Measurements from ENCODE around the gene RHBDD1. TPM values are rescaled to one million over a fixed set of nuclear protein-coding genes. Genes with fewer than 3 reads are reported as not detected.

Gene RHBDD1
- total RNA-seq, 1 donor from 2014 or later, result 39.9 TPM

DNA sequence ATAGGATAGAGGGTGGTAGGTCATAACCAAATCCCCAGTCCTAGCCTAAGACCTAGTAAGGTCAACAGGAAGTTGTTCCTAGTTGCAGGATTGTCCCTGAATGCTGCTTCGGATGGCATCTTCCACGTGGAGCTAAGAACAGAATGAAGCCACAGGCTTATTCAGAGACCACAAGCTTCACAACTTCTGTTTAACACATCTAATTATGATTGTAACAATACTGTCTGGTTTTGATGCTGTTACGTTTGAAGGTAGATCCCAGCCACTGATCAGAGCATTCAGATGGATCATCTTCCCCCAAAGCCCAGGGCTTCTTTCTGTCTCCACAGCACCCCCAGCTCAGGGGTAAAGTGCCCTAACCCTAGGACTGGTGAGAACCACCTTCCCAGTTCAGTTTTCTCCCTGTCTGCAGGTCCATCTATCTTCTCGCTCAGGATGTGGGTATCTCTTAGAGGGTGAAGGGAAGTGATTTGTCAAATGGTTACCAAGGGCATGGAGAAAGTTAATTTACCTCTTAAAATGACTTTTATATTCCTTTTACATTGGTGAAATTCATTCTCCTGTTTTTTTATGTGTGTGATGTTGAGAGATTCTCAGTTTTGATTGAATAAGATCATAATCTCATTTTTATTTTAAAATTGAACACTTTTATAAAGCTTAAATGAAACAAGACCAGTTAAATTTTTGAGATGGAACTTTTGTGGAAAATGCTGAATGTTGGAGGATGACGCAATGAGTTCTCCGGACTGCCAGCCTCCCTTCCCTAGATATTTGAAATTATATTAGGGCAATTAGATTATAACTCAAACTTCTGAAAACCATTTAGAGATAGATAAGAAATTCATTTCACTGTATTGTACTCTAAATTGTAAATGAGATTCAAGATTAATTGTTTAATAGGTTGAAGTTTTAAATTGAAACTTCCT lies 66.5 kb downstream of the RHBDD1 start:
- no peaks in the 10 kb centered on the region for H3K27me3 Mint-ChIP-seq (ENCODE audit: insufficient read depth)
- H3K4me3 Mint-ChIP-seq, result no peak overlapping the region
- peaks cover 18% of the 10 kb centered on the region for H3K4me1 Mint-ChIP-seq (ENCODE audit: low read depth)
- H3K9me3 Mint-ChIP-seq, result no peaks in the 10 kb centered on the region
- peaks cover 7% of the 10 kb centered on the region for H3K36me3 Mint-ChIP-seq (ENCODE audit: low read depth)
- DNase-seq (ENCODE audit: low spot score), result no peak
- intact Hi-C loops (cut with micrococcal nuclease), result loop anchor here (5.0 kb wide), 1 partner anchor 65 kb away; the partner anchor contains the start of gene RHBDD1
- H3K27ac Mint-ChIP-seq, result no peak overlapping the region

DNA sequence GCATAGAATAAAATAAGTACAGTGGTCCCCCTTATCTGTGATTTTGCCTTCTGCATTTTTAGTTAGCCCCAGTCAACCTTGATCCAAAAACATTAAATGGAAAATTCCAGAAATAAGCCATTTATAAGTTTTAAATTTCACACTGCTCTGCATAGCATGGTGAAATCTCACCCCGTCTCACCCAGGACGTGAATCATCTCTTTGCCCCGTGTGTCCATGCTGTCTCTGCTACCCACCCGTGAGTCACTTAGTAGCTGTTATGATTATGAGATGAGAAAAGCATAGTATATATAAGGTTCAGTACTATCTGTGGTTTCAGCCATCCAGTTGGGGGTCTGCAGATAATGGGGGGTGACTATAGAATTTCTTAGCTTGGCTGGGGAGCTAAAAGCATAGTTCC lies 67.3 kb downstream of the RHBDD1 start:
- no peak overlapping the region for H3K4me3 Mint-ChIP-seq
- intact Hi-C loops (cut with micrococcal nuclease), result loop anchor here (5.0 kb wide), 1 partner anchor 66 kb away; the partner anchor contains the start of gene RHBDD1
- H3K9me3 Mint-ChIP-seq, result no peaks in the 10 kb centered on the region
- H3K27ac Mint-ChIP-seq, result no peak overlapping the region
- no peaks in the 10 kb centered on the region for H3K27me3 Mint-ChIP-seq (ENCODE audit: insufficient read depth)
- H3K4me1 Mint-ChIP-seq (ENCODE audit: low read depth), result peaks cover 18% of the 10 kb centered on the region
- H3K36me3 Mint-ChIP-seq (ENCODE audit: low read depth), result peaks cover 6% of the 10 kb centered on the region
- DNase-seq (ENCODE audit: low spot score), result no peak

DNA sequence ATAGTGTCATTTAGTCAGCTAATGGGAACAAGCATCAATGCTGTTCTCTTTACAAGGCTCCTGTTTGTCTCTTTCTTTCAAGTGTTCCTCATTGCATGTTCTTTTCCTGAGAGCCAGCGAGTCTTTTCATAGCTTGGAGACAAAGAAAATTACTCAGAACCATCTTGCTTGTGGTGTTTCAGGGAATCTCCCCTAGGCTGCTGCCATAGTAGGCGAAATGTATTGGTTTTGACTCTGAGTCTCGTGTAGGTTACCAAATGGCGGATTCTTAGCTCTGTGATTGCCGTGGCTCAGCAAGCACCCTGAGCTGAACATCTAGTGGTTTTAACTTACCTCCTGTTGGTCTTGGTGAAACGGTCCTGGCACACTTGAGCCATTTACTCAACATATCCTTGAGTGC lies 68.7 kb downstream of the RHBDD1 start:
- H3K4me1 Mint-ChIP-seq (ENCODE audit: low read depth), result peaks cover 18% of the 10 kb centered on the region
- peaks cover 13% of the 10 kb centered on the region for H3K36me3 Mint-ChIP-seq (ENCODE audit: low read depth)

DNA sequence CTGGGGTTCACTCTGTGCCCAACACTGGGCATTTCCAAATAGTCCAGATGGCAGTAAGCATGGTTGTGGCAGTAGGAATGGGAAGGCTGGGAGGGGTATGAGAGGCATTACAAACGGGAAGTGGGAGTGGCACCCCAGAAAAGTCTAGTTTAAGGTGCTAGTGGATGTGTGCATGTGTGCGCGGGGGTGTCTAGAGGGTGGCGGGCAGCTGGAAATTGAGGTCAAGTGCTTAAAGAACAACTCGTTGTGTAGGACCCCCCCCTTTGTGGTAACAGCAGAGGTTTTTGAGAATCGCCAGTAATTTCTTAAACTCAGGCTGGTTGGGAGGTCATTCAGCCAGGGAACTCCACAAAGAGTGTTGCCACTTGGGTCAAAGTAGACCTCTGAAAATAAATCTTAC lies 69.9 kb downstream of the RHBDD1 start:
- no peak for DNase-seq (ENCODE audit: low spot score)
- no peaks in the 10 kb centered on the region for H3K9me3 Mint-ChIP-seq
- H3K27ac Mint-ChIP-seq, result peak overlapping the region; percentile 38
- no peaks in the 10 kb centered on the region for H3K27me3 Mint-ChIP-seq (ENCODE audit: insufficient read depth)
- intact Hi-C loops (cut with micrococcal nuclease), result no loop called here
- no peak overlapping the region for H3K4me3 Mint-ChIP-seq
- peaks cover 15% of the 10 kb centered on the region for H3K36me3 Mint-ChIP-seq (ENCODE audit: low read depth)
- peaks cover 18% of the 10 kb centered on the region for H3K4me1 Mint-ChIP-seq (ENCODE audit: low read depth)

More for the DNA sequence above, 68.7 kb downstream of the RHBDD1 start:
- Mint-ChIP-seq H3K4me3 (no peak overlapping the region), H3K9me3 (no peaks in the 10 kb centered on the region), H3K27me3 (ENCODE audit: insufficient read depth) (no peaks in the 10 kb centered on the region), H3K27ac (no peak overlapping the region)
- intact Hi-C loops (cut with micrococcal nuclease), result loop anchor here (5.0 kb wide), 1 partner anchor 67 kb away; the partner anchor contains the start of gene RHBDD1
- DNase-seq (ENCODE audit: low spot score), result no peak

DNA sequence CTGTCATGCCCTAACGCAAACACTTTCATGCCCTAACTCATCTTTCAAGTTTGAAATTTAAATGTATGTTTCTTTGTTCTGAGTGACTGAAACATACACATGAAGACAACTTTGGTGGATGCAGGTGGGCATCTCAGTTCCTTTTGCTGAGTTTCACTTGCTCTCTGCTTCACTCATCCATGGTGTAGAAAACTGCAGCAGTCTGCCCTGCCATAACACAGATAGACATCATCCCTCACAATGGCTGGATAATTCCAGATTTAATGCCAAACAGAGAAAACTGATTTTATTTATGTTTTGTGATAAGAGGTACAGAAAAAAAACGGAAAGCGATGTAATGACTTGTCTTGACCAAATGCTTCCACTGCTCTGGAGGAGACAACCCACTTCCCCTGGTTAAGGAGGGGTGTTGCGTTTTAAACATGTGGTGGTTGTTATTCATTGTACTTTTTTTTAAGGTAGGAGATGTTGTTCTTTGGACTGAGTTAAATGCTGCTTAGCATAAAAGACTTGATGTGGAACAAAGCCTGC lies 70.4 kb downstream of the RHBDD1 start:
- intact Hi-C loops (cut with micrococcal nuclease), result no loop called here
- Mint-ChIP-seq H3K36me3 (ENCODE audit: low read depth) (peaks cover 18% of the 10 kb centered on the region), H3K9me3 (no peaks in the 10 kb centered on the region), H3K4me1 (ENCODE audit: low read depth) (peaks cover 18% of the 10 kb centered on the region), H3K27ac (no peak overlapping the region), H3K4me3 (no peak overlapping the region), H3K27me3 (ENCODE audit: insufficient read depth) (no peaks in the 10 kb centered on the region)
- no peak for DNase-seq (ENCODE audit: low spot score)

DNA sequence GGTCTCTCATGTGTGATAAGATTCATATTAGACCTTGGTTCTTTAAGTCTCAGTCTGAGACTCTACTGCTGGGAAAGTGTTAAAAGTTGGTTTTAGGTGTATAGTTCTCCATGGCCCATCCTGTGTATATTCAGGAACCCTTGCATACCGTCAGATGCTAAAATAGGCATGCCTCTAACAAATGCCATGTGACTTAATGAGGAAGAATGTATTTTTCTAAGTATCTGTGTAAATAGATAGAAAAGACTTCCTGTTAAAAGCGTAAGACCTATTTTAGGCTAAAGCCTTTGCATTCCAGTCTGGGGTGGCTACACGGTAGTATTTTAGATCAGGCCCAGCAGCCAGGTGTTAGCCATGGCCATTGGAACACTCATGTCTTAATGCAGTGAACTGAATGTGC lies 73.3 kb downstream of the RHBDD1 start:
- intact Hi-C loops (cut with micrococcal nuclease), result no loop called here
- Mint-ChIP-seq H3K27ac (no peak overlapping the region), H3K4me1 (ENCODE audit: low read depth) (peaks cover 18% of the 10 kb centered on the region), H3K4me3 (no peak overlapping the region), H3K36me3 (ENCODE audit: low read depth) (peaks cover 25% of the 10 kb centered on the region), H3K9me3 (no peaks in the 10 kb centered on the region), H3K27me3 (ENCODE audit: insufficient read depth) (no peaks in the 10 kb centered on the region)
- no peak for DNase-seq (ENCODE audit: low spot score)

DNA sequence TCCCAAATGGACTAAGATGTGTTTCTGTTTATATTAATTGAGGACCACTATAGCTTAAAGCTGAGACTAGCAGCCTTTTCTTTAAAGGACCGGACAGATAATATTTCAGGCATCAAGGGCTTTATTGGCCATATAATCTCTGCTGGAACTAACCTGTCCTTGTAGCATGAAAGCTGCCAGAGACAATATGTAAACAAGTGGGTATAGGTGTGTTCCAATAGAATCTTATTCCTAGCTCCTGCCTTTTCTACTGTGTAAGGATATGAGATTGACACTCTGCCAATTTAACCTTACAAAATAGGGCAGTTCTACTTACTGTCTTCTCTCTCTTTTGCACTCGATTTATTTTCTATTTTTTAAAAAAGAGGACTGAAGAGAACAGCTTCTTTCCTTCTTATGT lies 74.0 kb downstream of the RHBDD1 start:
- DNase-seq (ENCODE audit: low spot score), result no peak
- intact Hi-C loops (cut with micrococcal nuclease), result no loop called here
- Mint-ChIP-seq H3K27me3 (ENCODE audit: insufficient read depth) (no peaks in the 10 kb centered on the region), H3K36me3 (ENCODE audit: low read depth) (peaks cover 27% of the 10 kb centered on the region), H3K27ac (no peak overlapping the region), H3K9me3 (no peaks in the 10 kb centered on the region), H3K4me3 (no peak overlapping the region), H3K4me1 (ENCODE audit: low read depth) (peaks cover 12% of the 10 kb centered on the region)

DNA sequence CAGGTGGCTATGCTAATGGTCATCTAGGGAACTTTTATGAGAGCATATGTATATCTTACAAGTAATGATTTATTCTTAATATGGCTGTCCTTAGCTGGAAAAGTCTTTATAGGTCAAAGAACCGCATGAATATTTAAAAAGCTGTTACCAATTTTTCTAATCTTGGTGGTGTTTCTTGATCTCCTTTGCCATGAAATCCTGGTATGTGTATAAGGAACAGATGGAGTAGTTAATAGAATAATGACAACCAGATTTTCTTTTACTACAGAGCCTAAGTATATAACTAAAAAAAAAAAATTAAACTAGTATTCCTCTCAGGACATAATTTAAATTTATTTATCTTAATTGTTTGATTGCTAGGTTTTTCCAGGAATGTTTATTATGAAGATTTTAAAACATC lies 74.5 kb downstream of the RHBDD1 start:
- Mint-ChIP-seq H3K27me3 (ENCODE audit: insufficient read depth) (no peaks in the 10 kb centered on the region), H3K27ac (no peak overlapping the region), H3K9me3 (no peaks in the 10 kb centered on the region), H3K36me3 (ENCODE audit: low read depth) (peaks cover 23% of the 10 kb centered on the region), H3K4me3 (no peak overlapping the region), H3K4me1 (ENCODE audit: low read depth) (peaks cover 7% of the 10 kb centered on the region)
- intact Hi-C loops (cut with micrococcal nuclease), result no loop called here
- no peak for DNase-seq (ENCODE audit: low spot score)

DNA sequence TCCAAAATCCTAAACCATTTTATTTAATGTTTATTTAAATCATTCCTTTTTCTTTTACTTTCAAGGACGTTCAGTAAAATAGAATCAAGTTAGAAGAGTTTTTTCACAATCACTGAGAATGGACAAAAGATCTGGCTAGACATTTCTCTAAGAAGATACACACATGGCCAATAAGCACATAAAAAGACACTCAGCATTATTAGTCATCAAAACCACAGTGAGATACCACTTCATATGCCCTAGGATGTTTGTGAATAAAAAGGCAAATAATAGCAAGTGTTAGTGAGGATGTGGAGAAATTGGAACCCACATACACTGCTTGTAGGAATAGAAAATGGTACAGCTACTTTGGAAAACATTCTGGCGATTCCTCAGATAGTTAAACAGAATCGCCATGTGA lies 76.1 kb downstream of the RHBDD1 start:
- peaks cover 6% of the 10 kb centered on the region for H3K4me1 Mint-ChIP-seq (ENCODE audit: low read depth)
- no peak overlapping the region for H3K27ac Mint-ChIP-seq
- no peaks in the 10 kb centered on the region for H3K27me3 Mint-ChIP-seq (ENCODE audit: insufficient read depth)
- no peak for DNase-seq (ENCODE audit: low spot score)
- intact Hi-C loops (cut with micrococcal nuclease), result no loop called here
- H3K9me3 Mint-ChIP-seq, result no peaks in the 10 kb centered on the region
- H3K4me3 Mint-ChIP-seq, result no peak overlapping the region
- peaks cover 25% of the 10 kb centered on the region for H3K36me3 Mint-ChIP-seq (ENCODE audit: low read depth)

DNA sequence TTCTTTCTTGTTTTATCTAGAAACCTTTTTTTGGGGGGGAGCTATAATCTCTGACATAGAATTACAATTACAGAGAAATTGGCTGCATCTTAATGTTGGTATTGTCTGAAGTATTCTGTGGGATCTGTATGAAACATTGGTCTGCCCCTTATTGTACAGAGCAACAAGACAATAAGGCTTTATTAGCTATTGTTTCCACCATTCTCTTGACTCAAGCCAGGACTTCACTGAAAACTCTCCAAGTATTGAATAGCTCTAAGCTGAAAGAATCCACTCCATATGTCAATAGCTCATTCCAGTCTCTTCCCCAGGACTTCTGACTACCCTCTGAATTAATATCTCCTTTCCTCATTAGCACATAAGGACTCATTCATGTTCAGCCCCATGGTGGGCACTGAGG lies 77.8 kb downstream of the RHBDD1 start:
- no peaks in the 10 kb centered on the region for H3K27me3 Mint-ChIP-seq (ENCODE audit: insufficient read depth)
- H3K4me3 Mint-ChIP-seq, result no peak overlapping the region
- peaks cover 27% of the 10 kb centered on the region for H3K36me3 Mint-ChIP-seq (ENCODE audit: low read depth)
- H3K9me3 Mint-ChIP-seq, result no peaks in the 10 kb centered on the region
- H3K4me1 Mint-ChIP-seq (ENCODE audit: low read depth), result peaks cover 6% of the 10 kb centered on the region
- no peak overlapping the region for H3K27ac Mint-ChIP-seq
- intact Hi-C loops (cut with micrococcal nuclease), result no loop called here
- no peak for DNase-seq (ENCODE audit: low spot score)

DNA sequence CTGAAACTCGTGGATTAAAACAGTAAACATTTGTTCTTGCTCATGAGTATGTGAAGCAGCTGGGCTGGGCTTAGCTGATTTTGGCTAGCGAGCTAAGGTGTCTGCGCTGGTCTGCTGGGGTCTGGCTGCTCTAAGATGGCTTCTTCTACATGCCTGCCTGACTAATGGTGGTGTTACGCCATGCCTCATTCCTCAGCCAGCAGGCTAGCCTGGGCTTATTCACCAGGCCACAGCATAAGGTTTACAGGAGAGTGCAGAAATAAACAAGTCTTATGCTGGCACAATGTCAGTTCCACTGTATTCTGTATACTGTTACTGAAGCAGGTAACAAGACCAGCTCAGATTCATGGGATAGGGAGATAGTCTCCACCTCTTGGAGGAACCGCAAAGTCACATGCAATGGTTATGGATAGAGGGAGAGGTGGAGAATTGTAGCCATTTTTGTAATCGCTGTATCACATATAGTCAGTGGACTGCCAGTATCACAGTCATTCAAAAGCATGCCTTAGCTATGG lies 80.0 kb downstream of the RHBDD1 start:
- Mint-ChIP-seq H3K27me3 (ENCODE audit: insufficient read depth) (peaks cover 2% of the 10 kb centered on the region), H3K36me3 (ENCODE audit: low read depth) (peaks cover 20% of the 10 kb centered on the region), H3K4me1 (ENCODE audit: low read depth) (peaks cover 6% of the 10 kb centered on the region), H3K4me3 (no peak overlapping the region), H3K27ac (no peak overlapping the region), H3K9me3 (no peaks in the 10 kb centered on the region)
- DNase-seq (ENCODE audit: low spot score), result no peak
- intact Hi-C loops (cut with micrococcal nuclease), result no loop called here

DNA sequence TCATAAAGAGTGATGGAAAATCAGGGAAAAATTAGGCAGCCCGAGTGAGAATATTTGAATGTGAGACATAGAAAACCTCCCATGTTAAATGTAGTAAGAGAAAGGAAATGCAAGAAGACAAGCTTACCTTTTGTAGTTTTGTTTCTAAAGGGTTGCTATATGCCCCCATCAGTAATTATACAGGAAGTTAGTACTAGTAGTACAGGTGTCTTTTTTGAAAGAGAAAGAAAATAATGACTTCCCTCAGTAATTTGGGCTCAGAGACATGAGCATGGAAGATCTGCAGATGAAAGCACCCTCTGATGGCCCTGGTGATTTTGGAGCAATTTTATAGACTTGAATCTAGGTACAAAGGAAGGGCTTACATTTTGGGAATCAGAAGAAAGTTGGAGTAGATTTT lies 80.8 kb downstream of the RHBDD1 start:
- Mint-ChIP-seq H3K9me3 (no peaks in the 10 kb centered on the region), H3K4me3 (no peak overlapping the region), H3K27ac (no peak overlapping the region), H3K4me1 (ENCODE audit: low read depth) (peaks cover 6% of the 10 kb centered on the region), H3K36me3 (ENCODE audit: low read depth) (peaks cover 20% of the 10 kb centered on the region), H3K27me3 (ENCODE audit: insufficient read depth) (peaks cover 2% of the 10 kb centered on the region)
- intact Hi-C loops (cut with micrococcal nuclease), result no loop called here
- no peak for DNase-seq (ENCODE audit: low spot score)

DNA sequence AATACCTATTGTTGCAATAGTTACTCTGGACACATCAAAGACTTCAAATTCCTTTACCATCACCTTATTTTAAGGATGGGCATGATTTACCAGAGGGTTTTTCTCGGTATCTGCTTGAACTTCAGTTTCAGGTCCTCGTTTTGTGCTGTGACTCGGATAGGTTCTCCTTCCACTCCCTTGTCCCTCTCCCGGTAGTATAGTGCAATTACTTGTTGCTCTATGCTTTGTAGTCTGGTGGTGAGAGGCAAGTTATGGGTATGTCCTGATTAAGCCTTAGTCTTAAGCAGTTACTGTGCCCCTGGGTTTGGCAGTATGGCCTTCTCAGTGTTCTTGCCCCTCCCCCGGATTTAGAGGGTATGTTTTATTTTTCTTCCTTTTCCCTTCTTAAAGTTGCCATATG lies 96.6 kb downstream of the RHBDD1 start:
- intact Hi-C loops (cut with micrococcal nuclease), result no loop called here
- DNase-seq (ENCODE audit: low spot score), result no peak
- Mint-ChIP-seq H3K4me3 (no peak overlapping the region), H3K27ac (no peak overlapping the region), H3K36me3 (ENCODE audit: low read depth) (peaks cover 6% of the 10 kb centered on the region), H3K4me1 (ENCODE audit: low read depth) (no peaks in the 10 kb centered on the region), H3K27me3 (ENCODE audit: insufficient read depth) (no peaks in the 10 kb centered on the region), H3K9me3 (peaks cover 6% of the 10 kb centered on the region)

Measured in activated T-helper 1 cell treated with anti-CD3 and anti-CD28 coated beads, Interleukin-12 subunit alpha, Interleukin-12 subunit beta, Interleukin-2, Interleukin-4 antibody, amounts not matched to agents 30 ng/mL and 10 ng/mL and 1 ng/mL, durations not matched to agents 14 hours and 24 hours and 36 hours (primary cell).